Right lobe of liver (tissue), 4 donors: ENCODE results near the gene GDF2.

ENCODE experiments used
- POLR2A ChIP-seq: fragments of 450-650 bp; IDR thresholded peaks from one replicate; pipeline ENCODE4 v1.6.1; 2017; ENCODE audit warnings: antibody characterized with exemption, mild to moderate bottlenecking
- TF ChIP-seq, protein P1 (sequence below), 4 donors: fragments of 200-600 bp in 3 of 4; fragments of 450-650 bp in 1 of 4; IDR thresholded peaks; one replicate each; pipeline versions ENCODE4 v1.5.1 to v1.8.0; 2016 to 2022; ENCODE audit warnings: antibody characterized with exemption in 4 of 4, mild to moderate bottlenecking in 2 of 4
- donor health status: DM: no; HTN: no; CAD: no.
- donor health status: DM: no; HTN: no; CAD: no.
- donor health status: DM: no; HTN: yes; CAD: no.

- TF ChIP-seq, protein P1, sequence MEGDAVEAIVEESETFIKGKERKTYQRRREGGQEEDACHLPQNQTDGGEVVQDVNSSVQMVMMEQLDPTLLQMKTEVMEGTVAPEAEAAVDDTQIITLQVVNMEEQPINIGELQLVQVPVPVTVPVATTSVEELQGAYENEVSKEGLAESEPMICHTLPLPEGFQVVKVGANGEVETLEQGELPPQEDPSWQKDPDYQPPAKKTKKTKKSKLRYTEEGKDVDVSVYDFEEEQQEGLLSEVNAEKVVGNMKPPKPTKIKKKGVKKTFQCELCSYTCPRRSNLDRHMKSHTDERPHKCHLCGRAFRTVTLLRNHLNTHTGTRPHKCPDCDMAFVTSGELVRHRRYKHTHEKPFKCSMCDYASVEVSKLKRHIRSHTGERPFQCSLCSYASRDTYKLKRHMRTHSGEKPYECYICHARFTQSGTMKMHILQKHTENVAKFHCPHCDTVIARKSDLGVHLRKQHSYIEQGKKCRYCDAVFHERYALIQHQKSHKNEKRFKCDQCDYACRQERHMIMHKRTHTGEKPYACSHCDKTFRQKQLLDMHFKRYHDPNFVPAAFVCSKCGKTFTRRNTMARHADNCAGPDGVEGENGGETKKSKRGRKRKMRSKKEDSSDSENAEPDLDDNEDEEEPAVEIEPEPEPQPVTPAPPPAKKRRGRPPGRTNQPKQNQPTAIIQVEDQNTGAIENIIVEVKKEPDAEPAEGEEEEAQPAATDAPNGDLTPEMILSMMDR (IDR thresholded peaks at IDR 0.05) = no peak
- no peak for TF ChIP-seq POLR2A
Measured at GRCh38 chr10:47356708-47357107, 34.5 kb downstream of the GDF2 start.
